Endothelial cell of umbilical vein (primary cell): ENCODE measurements around the gene SPANXN3. TPM values are rescaled to one million over a fixed set of nuclear protein-coding genes. Genes with fewer than 3 reads are reported as not detected.

Experiments
- BruUV-seq: library from RNA; stranded (reverse); fragments of 400-500 nt; replicated peaks from 2 replicates; lab custom pipeline; 2021; lab: Mats Ljungman, UMichigan
- CTCF ChIA-PET: fragments of 300-600, 350-600 bp; sonication (Branson Sonifier 250); formaldehyde crosslinking; loops from one replicate; lab custom pipeline; 2021; ENCODE audit warnings: antibody characterized with exemption, inconsistent platforms; lab: Charles Lee
- POLR2A ChIA-PET: fragments of 300-600, 350-600 bp; sonication (Branson Sonifier 250); formaldehyde crosslinking; loops from one replicate; lab custom pipeline; 2021; ENCODE audit warnings: antibody characterized with exemption, inconsistent platforms; lab: Charles Lee
- DNase-seq: peaks from one replicate; pipeline ENCODE4 v3.0.0-alpha.2; 2011; ENCODE audit warnings: low read depth, low spot score
- FAIRE-seq: peaks from 2 replicates; lab custom pipeline; 2011; peaks lifted over from hg19 to GRCh38; lab: Jason Lieb, UNC
- H2AFZ ChIP-seq: 2 replicates; pipeline ENCODE4 v1.6.0; 2012; ENCODE audit warnings: low read depth, low read length, control low read depth, inconsistent platforms
- H3K27ac ChIP-seq: 2 replicates; pipeline ENCODE4 v1.5.1; 2011; ENCODE audit warnings: low read depth, mild to moderate bottlenecking, control low read depth, low read length, moderate library complexity; ENCODE audit not compliant: insufficient read depth
- H3K27me3 ChIP-seq, 2 experiments: 2 replicates each; pipeline versions ENCODE4 v1.6.0 to v1.6.1; 2011; ENCODE audit warnings: low read length in 2 of 2, mixed read lengths in 1 of 2; ENCODE audit not compliant: control insufficient read depth in 2 of 2, insufficient read depth in 2 of 2
- H3K36me3 ChIP-seq, 2 experiments: 2 replicates in 1 of 2; 3 replicates in 1 of 2; pipeline ENCODE4 v1.5.1; 2011; ENCODE audit warnings: low read length in 2 of 2, mild to moderate bottlenecking in 1 of 2, moderate library complexity in 1 of 2; ENCODE audit not compliant: control insufficient read depth in 2 of 2, insufficient read depth in 2 of 2; ENCODE audit errors: extremely low read depth in 1 of 2
- H3K4me1 ChIP-seq: 3 replicates; pipeline ENCODE4 v1.5.1; 2011; ENCODE audit warnings: mild to moderate bottlenecking, low read length; ENCODE audit not compliant: control insufficient read depth, insufficient read depth; ENCODE audit errors: extremely low read depth
- H3K4me2 ChIP-seq: 2 replicates; pipeline ENCODE4 v1.6.1; 2011; ENCODE audit warnings: low read length, control low read depth, mixed read lengths; ENCODE audit not compliant: insufficient read depth
- H3K4me3 ChIP-seq, 3 experiments: fragments of 200-600 bp in 1 of 3; sonication (generic), shearing (Covaris generic) in 1 of 3; replicated peaks in 1 of 3; 2 replicates each; pipeline ENCODE4 v1.5.1; 2011 to 2016; ENCODE audit warnings: control low read depth in 3 of 3, low read length in 3 of 3, mild to moderate bottlenecking in 2 of 3, inconsistent platforms in 1 of 3, low read depth in 1 of 3, moderate library complexity in 1 of 3; ENCODE audit not compliant: insufficient read depth in 1 of 3
- H3K79me2 ChIP-seq: 2 replicates; pipeline ENCODE4 v1.6.0; 2012; ENCODE audit warnings: low read length, inconsistent platforms; ENCODE audit not compliant: control insufficient read depth, insufficient read depth
- H3K9ac ChIP-seq: replicated peaks from 2 replicates; pipeline ENCODE3; 2011; ENCODE audit warnings: low read length, control low read depth; ENCODE audit not compliant: insufficient read depth; ENCODE audit errors: extremely low read depth
- H3K9me1 ChIP-seq: replicated peaks from 3 replicates; pipeline ENCODE4 v1.6.0; 2011; ENCODE audit warnings: mild to moderate bottlenecking, low read length; ENCODE audit not compliant: control insufficient read depth, insufficient read depth; ENCODE audit errors: extremely low read depth
- H3K9me3 ChIP-seq: replicated peaks from 2 replicates; pipeline ENCODE4 v1.5.1; 2012; ENCODE audit warnings: low read length, inconsistent platforms; ENCODE audit not compliant: control insufficient read depth, insufficient read depth
- H4K20me1 ChIP-seq: replicated peaks from 2 replicates; pipeline ENCODE3; 2011; ENCODE audit warnings: mild to moderate bottlenecking, low read length; ENCODE audit not compliant: control insufficient read depth, insufficient read depth; ENCODE audit errors: extremely low read depth
- EZH2 ChIP-seq: IDR thresholded peaks from 2 replicates; pipeline ENCODE4 v1.6.1; 2012; ENCODE audit warnings: borderline replicate concordance, low read depth, mild to moderate bottlenecking, moderate library complexity, low read length, inconsistent platforms; ENCODE audit not compliant: severe bottlenecking
- FOS ChIP-seq: IDR thresholded peaks from 2 replicates; pipeline ENCODE4 v1.6.1; 2011; ENCODE audit warnings: mild to moderate bottlenecking, low read length, moderate library complexity, borderline replicate concordance; ENCODE audit not compliant: insufficient read depth
- GATA2 ChIP-seq: IDR thresholded peaks from 2 replicates; pipeline ENCODE4 v1.7.0; 2011; ENCODE audit warnings: low read depth, mild to moderate bottlenecking, moderate library complexity, mixed read lengths, low read length; ENCODE audit not compliant: insufficient read length, insufficient read depth
- JUN ChIP-seq: IDR thresholded peaks from 2 replicates; pipeline ENCODE4 v1.6.1; 2011; ENCODE audit warnings: borderline replicate concordance, low read depth; ENCODE audit not compliant: insufficient read length, insufficient read depth
- MYC ChIP-seq: IDR thresholded peaks from one replicate; pipeline ENCODE4 v1.6.1; 2011; ENCODE audit warnings: mild to moderate bottlenecking, low read depth, low read length
- POLR2A ChIP-seq: IDR thresholded peaks from 2 replicates; pipeline ENCODE4 v1.6.1; 2012; ENCODE audit warnings: low read depth, mild to moderate bottlenecking, control low read depth, low read length
- POLR2AphosphoS5 ChIP-seq: IDR thresholded peaks from 2 replicates; pipeline ENCODE4 v1.6.1; 2012; ENCODE audit warnings: low read depth, mild to moderate bottlenecking, control low read depth, low read length, moderate library complexity; ENCODE audit not compliant: insufficient read depth
- dilution Hi-C: fragments of 300-500 bp; cut with MboI; formaldehyde crosslinking; loops from one replicate; pipeline ENCODE4 v1.15.0; 2019; ENCODE audit warnings: low sequenced_read_pairs; ENCODE audit not compliant: extremely low pct_ligation_motif_present
- intact Hi-C: fragments of 100-400 bp; cut with micrococcal nuclease; formaldehyde crosslinking; loops from one replicate; pipeline ENCODE4 v1.10.0; 2022
- polyA plus RNA-seq, 4 experiments: library from polyadenylated mRNA; depleted of rRNA in 3 of 4; stranded (reverse) in 3 of 4; unstranded in 1 of 4; fragments of >200 nt; gene quantifications; 2 replicates each; pipeline versions ENCODE4 v1.2.1 to v1.2.3, GENCODE V29; 2011 to 2012; ENCODE audit warnings: missing spikeins in 1 of 4
- total RNA-seq: library from RNA; stranded (reverse); gene quantifications from 2 replicates; pipeline ENCODE4 v1.2.3, GENCODE V29; 2021
- TF ChIP-seq, protein P1 (sequence below), 2 donors: IDR thresholded peaks; 1 replicate in 1 of 2; 2 replicates in 1 of 2; pipeline ENCODE4 v1.5.1; 2011; ENCODE audit warnings: low read length in 2 of 2, mild to moderate bottlenecking in 2 of 2, moderate library complexity in 2 of 2, control low read depth in 1 of 2, inconsistent platforms in 1 of 2, low read depth in 1 of 2; ENCODE audit not compliant: insufficient read depth in 1 of 2; ENCODE audit errors: extremely low read depth in 1 of 2
- TF ChIP-seq, protein P2 (sequence below): IDR thresholded peaks from 2 replicates; pipeline ENCODE4 v1.6.1; 2011; ENCODE audit not compliant: insufficient read depth, insufficient read length

Gene SPANXN3
- total and polyA plus RNA-seq, 2 donors (not counting 3 experiments of a cell fraction or from before 2014, with no cell fraction given): not detected

DNA sequence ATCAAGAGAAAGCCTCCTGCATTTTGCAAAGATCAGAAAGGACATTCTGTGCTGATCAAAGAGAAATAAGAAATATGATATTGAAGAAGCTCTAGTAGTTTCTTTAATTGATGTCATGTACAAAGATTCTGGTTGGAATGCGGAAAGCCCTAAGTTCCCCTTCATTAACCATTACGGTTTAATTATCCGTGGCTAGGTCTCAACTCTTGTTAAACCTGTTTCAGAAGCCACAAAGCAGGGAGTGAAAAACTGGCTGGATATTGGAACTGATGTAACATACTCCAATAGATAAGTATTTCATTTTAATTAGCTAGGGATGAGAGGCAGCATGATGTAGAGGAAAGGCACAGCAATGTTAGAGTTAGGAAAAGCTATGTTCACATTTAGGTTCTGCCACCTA lies 55.7 kb downstream of the SPANXN3 start:
- intact Hi-C loops: no loop called here
- H3K36me3 ChIP-seq: no peaks in the 10 kb centered on the region
- no peaks in the 10 kb centered on the region for H3K4me1 ChIP-seq
- ChIA-PET CTCF (no interaction called here), POLR2A (no interaction called here)
- no peak overlapping the region for H3K9ac ChIP-seq
- no peaks in the 10 kb centered on the region for H4K20me1 ChIP-seq
- no peak for FAIRE-seq
- TF ChIP-seq, protein P1, sequence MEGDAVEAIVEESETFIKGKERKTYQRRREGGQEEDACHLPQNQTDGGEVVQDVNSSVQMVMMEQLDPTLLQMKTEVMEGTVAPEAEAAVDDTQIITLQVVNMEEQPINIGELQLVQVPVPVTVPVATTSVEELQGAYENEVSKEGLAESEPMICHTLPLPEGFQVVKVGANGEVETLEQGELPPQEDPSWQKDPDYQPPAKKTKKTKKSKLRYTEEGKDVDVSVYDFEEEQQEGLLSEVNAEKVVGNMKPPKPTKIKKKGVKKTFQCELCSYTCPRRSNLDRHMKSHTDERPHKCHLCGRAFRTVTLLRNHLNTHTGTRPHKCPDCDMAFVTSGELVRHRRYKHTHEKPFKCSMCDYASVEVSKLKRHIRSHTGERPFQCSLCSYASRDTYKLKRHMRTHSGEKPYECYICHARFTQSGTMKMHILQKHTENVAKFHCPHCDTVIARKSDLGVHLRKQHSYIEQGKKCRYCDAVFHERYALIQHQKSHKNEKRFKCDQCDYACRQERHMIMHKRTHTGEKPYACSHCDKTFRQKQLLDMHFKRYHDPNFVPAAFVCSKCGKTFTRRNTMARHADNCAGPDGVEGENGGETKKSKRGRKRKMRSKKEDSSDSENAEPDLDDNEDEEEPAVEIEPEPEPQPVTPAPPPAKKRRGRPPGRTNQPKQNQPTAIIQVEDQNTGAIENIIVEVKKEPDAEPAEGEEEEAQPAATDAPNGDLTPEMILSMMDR (IDR thresholded peaks at IDR 0.05; ENCODE audit: extremely low read depth in 1 of 2, insufficient read depth in 1 of 2, low read depth in 1 of 2, low read length in 2 of 2): no peak
- no peak for TF ChIP-seq FOS
- no peak for TF ChIP-seq GATA2
- TF ChIP-seq POLR2A: no peak
- TF ChIP-seq POLR2AphosphoS5: no peak
- TF ChIP-seq, protein P2, sequence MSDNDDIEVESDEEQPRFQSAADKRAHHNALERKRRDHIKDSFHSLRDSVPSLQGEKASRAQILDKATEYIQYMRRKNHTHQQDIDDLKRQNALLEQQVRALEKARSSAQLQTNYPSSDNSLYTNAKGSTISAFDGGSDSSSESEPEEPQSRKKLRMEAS: no peak
- no peak for TF ChIP-seq MYC
- no peak for TF ChIP-seq JUN
- TF ChIP-seq EZH2: no peak
- no peak for DNase-seq
- no peaks in the 10 kb centered on the region for H3K9me1 ChIP-seq
- H3K4me3 ChIP-seq: no peak overlapping the region
- dilution Hi-C loops: no loop called here
- no TSS peak for BruUV-seq
- H3K9me3 ChIP-seq: no peaks in the 10 kb centered on the region
- H3K27me3 ChIP-seq: no peaks in the 10 kb centered on the region
- H3K4me2 ChIP-seq: no peak overlapping the region
- H3K27ac ChIP-seq: no peak overlapping the region
- H3K79me2 ChIP-seq: no peaks in the 10 kb centered on the region
- no peak overlapping the region for H2AFZ ChIP-seq

Other genes starting within 250 kb of the SPANXN3 start
- gene SLITRK4, start 118.6 kb upstream of the SPANXN3 start, total RNA-seq: 0.77 and 3.8 TPM in 2 replicates
- 0.04 TPM in 1 of 2 replicates, not detected in the other for gene SLITRK4, start 118.6 kb upstream of the SPANXN3 start, polyA plus RNA-seq
- not detected in 2 replicates for gene SPANXN2, start 203.3 kb upstream of the SPANXN3 start, total RNA-seq
- not detected in 2 replicates for gene SPANXN2, start 203.3 kb upstream of the SPANXN3 start, polyA plus RNA-seq